ENCODE measurements around the gene WASF2. TPM values are rescaled to one million over a fixed set of nuclear protein-coding genes. Genes with fewer than 3 reads are reported as not detected.

The WASF2 gene
- total RNA-seq, 1 experiment from 2014 or later, result 104 TPM

DNA sequence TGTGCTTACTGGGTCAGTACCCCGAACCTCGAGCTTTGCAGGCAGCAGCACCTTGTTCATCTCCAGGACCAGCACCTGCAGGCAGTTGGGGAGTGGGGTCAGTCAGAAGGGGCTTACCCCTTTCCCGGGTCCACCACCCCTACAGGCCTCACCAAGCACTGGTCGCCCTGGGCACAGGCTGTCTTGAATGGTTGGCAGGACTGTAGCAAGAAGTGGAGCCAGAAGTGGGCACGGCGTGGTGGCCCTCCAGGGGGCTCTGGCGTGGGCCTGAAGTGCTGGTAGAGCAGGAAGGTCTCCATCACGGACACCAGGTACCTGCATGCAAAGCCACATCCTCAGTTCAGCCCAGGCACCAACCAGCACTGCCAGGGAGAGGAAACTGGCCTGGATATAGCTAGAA lies 128.4 kb downstream of the WASF2 start:
- Mint-ChIP-seq H3K9me3 (no peaks in the 10 kb centered on the region), H3K27ac (no peak overlapping the region), H3K27me3 (ENCODE audit: low read depth) (peaks cover 56% of the 10 kb centered on the region), H3K36me3 (no peaks in the 10 kb centered on the region), H3K4me1 (peaks cover 31% of the 10 kb centered on the region), H3K4me3 (peak overlapping the region; percentile 74; the same call in 1 of the 2 replicates)
- TF ChIP-seq, protein P1, sequence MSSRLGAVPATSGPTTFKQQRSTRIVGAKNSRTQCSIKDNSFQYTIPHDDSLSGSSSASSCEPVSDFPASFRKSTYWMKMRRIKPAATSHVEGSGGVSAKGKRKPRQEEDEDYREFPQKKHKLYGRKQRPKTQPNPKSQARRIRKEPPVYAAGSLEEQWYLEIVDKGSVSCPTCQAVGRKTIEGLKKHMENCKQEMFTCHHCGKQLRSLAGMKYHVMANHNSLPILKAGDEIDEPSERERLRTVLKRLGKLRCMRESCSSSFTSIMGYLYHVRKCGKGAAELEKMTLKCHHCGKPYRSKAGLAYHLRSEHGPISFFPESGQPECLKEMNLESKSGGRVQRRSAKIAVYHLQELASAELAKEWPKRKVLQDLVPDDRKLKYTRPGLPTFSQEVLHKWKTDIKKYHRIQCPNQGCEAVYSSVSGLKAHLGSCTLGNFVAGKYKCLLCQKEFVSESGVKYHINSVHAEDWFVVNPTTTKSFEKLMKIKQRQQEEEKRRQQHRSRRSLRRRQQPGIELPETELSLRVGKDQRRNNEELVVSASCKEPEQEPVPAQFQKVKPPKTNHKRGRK (CRISPR knock-in tag; IDR thresholded peaks at IDR 0.05; ENCODE audit: borderline replicate concordance), result no peak
- TF ChIP-seq, protein P2, sequence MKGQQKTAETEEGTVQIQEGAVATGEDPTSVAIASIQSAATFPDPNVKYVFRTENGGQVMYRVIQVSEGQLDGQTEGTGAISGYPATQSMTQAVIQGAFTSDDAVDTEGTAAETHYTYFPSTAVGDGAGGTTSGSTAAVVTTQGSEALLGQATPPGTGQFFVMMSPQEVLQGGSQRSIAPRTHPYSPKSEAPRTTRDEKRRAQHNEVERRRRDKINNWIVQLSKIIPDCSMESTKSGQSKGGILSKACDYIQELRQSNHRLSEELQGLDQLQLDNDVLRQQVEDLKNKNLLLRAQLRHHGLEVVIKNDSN (CRISPR knock-in tag; IDR thresholded peaks at IDR 0.05), result no peak
- no peak for TF ChIP-seq ZNF423 (CRISPR knock-in tag; IDR thresholded peaks at IDR 0.05)
- TF ChIP-seq ATF3 (CRISPR knock-in tag; conservative IDR thresholded peaks at IDR 0.05), result no peak
- TF ChIP-seq HMGA2 (CRISPR knock-in tag; IDR thresholded peaks at IDR 0.05), result no peak
- TF ChIP-seq IRF1 (CRISPR knock-in tag; IDR thresholded peaks at IDR 0.05), result no peak
- TF ChIP-seq RELA (CRISPR knock-in tag; IDR thresholded peaks at IDR 0.05; ENCODE audit: borderline replicate concordance), result no peak
- no peak for TF ChIP-seq RORB (CRISPR knock-in tag; IDR thresholded peaks at IDR 0.05)
- no peak for TF ChIP-seq NR2C2 (CRISPR knock-in tag; IDR thresholded peaks at IDR 0.05)
- POLR2A ChIA-PET, result no interaction called here
- ATAC-seq (no peak), DNase-seq (ENCODE audit: low spot score) (no peak)
- CTCF ChIA-PET, result interaction anchor here (0.9 to 3.1 kb wide), 7 partner anchors 10 to 60 kb away, joined by 3 to 15 read pairs (median 9); partner anchors contain the start of gene CD164L2

- TF ChIP-seq ZNF232 (CRISPR knock-in tag; IDR thresholded peaks at IDR 0.05), result peak; percentile 55; the same call in 1 of the 2 replicates
- TF ChIP-seq HMGXB4 (CRISPR knock-in tag; IDR thresholded peaks at IDR 0.05), result 0 out of 2 replicates have a peak, but pooled peaks have one; percentile 15
- TF ChIP-seq HMGA2 (CRISPR knock-in tag; IDR thresholded peaks at IDR 0.05), result no peak
- ATAC-seq (no peak), DNase-seq (ENCODE audit: low spot score) (peak; percentile 23)
- Mint-ChIP-seq H3K27ac (no peak overlapping the region), H3K36me3 (no peaks in the 10 kb centered on the region), H3K4me1 (peaks cover 31% of the 10 kb centered on the region), H3K4me3 (peak overlapping the region; percentile 74), H3K9me3 (no peaks in the 10 kb centered on the region), H3K27me3 (ENCODE audit: low read depth) (peaks cover 56% of the 10 kb centered on the region)
- ChIA-PET POLR2A (no interaction called here), CTCF (interaction anchor here (0.6 to 3.1 kb wide), 9 partner anchors 10 to 97 kb away, joined by 3 to 15 read pairs (median 6); partner anchors contain the start of gene CD164L2)
These were observed 128.9 kb downstream of the WASF2 start for GRCh38 chr1:27361044-27361402.

DNA sequence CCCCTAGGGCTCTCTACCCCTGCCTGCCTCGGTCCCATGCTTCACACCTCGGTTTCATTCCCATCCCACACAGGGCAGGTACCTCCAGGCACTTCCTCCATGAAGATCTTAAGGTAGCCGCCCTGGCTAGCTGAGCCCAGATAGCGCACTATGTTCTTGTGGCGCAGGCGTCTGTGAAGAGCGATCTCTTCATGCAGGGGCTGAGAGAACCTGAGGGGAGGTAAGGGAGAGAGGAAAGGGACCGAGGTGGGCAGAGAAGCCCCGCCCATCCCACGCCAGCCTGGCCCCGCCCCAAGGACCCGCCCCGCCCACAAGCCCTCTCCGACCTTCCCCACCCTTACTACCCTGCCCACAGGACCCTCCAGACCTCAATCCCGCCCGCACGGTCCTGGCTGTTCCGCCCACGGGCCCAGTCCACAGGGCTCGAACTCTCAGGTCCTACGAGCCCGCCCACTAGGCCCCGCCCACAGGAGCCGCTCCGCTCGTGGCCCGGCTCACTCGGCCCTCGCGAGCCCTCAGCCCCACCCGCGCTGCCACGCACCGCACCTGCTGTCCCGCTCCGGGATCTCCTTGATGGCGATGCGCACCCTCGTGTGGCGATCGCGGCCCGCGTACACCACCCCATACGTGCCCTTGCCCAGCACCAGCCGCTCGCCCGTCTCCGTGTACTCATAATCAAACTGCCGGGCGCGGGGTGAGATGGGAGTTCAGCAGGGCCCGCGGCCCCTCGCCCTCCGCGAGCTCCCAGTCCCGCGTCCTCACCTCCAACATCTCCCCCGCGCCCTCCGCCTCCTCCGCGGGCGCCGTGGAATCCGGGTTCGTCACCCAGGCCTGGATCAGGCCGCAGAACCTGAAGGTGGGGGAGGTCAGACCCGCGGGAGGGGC lies 129.6 kb downstream of the WASF2 start:
- peak overlapping the region; percentile 74 for H3K4me3 Mint-ChIP-seq
- POLR2A ChIA-PET, result no interaction called here
- peaks cover 31% of the 10 kb centered on the region for H3K4me1 Mint-ChIP-seq
- no peak overlapping the region for H3K27ac Mint-ChIP-seq
- ATAC-seq, result peak; percentile 41
- CTCF ChIA-PET, result interaction anchor here (0.6 to 4.0 kb wide), 12 partner anchors 9 to 246 kb away, joined by 3 to 33 read pairs (median 5); partner anchors contain the start of gene CD164L2
- peak; percentile 45 for DNase-seq (ENCODE audit: low spot score)
- no peaks in the 10 kb centered on the region for H3K9me3 Mint-ChIP-seq
- no peaks in the 10 kb centered on the region for H3K36me3 Mint-ChIP-seq
- H3K27me3 Mint-ChIP-seq (ENCODE audit: low read depth), result peaks cover 56% of the 10 kb centered on the region
- TF ChIP-seq, protein P3, sequence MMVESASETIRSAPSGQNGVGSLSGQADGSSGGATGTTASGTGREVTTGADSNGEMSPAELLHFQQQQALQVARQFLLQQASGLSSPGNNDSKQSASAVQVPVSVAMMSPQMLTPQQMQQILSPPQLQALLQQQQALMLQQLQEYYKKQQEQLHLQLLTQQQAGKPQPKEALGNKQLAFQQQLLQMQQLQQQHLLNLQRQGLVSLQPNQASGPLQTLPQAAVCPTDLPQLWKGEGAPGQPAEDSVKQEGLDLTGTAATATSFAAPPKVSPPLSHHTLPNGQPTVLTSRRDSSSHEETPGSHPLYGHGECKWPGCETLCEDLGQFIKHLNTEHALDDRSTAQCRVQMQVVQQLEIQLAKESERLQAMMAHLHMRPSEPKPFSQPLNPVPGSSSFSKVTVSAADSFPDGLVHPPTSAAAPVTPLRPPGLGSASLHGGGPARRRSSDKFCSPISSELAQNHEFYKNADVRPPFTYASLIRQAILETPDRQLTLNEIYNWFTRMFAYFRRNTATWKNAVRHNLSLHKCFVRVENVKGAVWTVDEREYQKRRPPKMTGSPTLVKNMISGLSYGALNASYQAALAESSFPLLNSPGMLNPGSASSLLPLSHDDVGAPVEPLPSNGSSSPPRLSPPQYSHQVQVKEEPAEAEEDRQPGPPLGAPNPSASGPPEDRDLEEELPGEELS (CRISPR knock-in tag; IDR thresholded peaks at IDR 0.05), result peak; percentile 67; the same call in 1 of the 2 replicates
- TF ChIP-seq JUN (CRISPR knock-in tag; IDR thresholded peaks at IDR 0.05) (no peak), STAT6 (CRISPR knock-in tag; conservative IDR thresholded peaks at IDR 0.05; ENCODE audit: low read depth) (no peak), HMGXB4 (CRISPR knock-in tag; IDR thresholded peaks at IDR 0.05) (peak; percentile 81; the same call in 1 of the 2 replicates), IRF2 (CRISPR knock-in tag; IDR thresholded peaks at IDR 0.05; ENCODE audit: borderline replicate concordance, low read depth) (no peak), ATF1 (CRISPR knock-in tag; IDR thresholded peaks at IDR 0.05) (no peak), GRHL2 (CRISPR knock-in tag; IDR thresholded peaks at IDR 0.05; ENCODE audit: insufficient replicate concordance, severe bottlenecking) (no peak)

Measured in WTC11 (cell line).